GM15510 (cell line): ENCODE measurements around the gene ZNRF4.

Experiments used
- POLR2A ChIP-seq: IDR thresholded peaks from 3 replicates; pipeline ENCODE4 v1.6.1; 2011; ENCODE audit warnings: borderline replicate concordance; ENCODE audit not compliant: insufficient read length; ENCODE audit errors: extremely low read depth

Gene ZNRF4

DNA sequence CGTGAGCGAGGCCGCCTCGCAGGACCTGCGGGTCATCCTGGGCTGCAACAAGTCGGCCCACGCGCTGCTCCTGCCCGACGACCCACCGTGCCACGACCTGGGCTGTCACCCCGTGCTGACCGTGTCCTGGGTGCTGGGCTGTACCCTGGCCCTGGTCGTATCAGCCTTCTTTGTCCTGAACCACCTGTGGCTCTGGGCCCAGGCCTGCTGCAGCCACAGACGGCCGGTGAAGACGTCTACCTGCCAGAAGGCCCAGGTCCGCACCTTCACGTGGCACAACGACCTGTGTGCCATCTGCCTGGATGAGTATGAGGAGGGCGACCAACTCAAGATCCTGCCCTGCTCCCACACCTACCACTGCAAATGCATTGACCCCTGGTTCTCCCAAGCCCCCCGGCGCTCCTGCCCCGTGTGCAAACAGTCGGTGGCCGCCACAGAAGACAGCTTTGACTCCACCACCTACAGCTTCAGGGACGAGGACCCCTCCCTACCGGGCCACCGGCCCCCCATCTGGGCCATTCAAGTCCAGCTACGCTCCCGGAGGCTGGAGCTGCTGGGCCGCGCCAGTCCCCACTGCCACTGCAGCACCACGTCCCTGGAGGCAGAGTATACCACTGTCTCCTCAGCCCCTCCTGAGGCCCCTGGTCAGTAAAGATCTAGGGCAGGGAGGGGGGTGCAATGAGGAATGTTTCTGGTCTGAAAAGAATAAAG is 1.1 kb downstream of the ZNRF4 start:
- no peak for TF ChIP-seq POLR2A

GRCh38 chr19:5456841-5457200 is 1.6 kb downstream of the ZNRF4 start:
- no peak for TF ChIP-seq POLR2A

- no peak for TF ChIP-seq POLR2A
These were observed 2.5 kb downstream of the ZNRF4 start for GRCh38 chr19:5457709-5458108.

DNA sequence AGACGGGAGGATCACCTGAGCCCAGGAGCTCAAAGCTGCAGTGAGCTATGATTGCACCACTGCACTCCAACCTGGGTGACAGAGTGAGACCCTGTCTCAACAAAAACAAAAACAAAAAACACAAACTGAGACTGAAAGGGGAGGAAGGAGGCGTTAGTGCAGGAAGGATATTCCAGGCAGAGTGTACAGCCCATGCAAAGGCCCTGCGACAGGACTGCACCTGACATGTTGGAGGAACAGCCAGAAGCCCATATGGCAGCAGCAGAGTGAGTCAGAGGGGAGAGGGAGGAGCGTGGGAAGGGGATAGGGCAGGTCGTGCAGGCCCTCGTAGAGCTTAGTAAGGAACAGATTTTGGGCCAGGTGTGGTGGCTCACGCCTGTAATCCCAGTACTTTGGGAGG is 3.2 kb downstream of the ZNRF4 start:
- TF ChIP-seq POLR2A = no peak

DNA sequence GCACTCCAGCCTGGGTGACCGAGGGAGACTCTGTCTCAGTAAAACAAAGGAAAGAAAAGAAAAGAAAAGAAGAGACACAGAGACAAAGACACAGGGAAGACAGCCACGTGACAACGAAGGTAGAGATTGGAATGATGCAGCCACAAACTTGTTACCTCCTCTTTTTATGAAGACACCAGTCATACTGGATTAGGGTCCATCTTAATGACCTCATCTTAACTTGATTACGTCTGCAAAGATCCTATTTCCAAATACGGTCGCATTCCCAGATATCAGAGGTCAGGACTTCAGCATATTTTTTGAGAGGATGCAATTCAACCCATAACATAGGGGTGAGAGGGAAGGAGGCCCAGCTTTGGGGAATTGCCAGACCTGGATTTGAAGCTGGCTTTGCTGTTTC is 4.1 kb downstream of the ZNRF4 start:
- TF ChIP-seq POLR2A = no peak

- no peak for TF ChIP-seq POLR2A
These were observed 5.5 kb downstream of the ZNRF4 start for GRCh38 chr19:5460748-5461147.

GRCh38 chr19:5463959-5464358 is 8.7 kb downstream of the ZNRF4 start:
- no peak for TF ChIP-seq POLR2A

- TF ChIP-seq POLR2A = no peak
These were observed 10.9 kb downstream of the ZNRF4 start for GRCh38 chr19:5466072-5466471.

DNA sequence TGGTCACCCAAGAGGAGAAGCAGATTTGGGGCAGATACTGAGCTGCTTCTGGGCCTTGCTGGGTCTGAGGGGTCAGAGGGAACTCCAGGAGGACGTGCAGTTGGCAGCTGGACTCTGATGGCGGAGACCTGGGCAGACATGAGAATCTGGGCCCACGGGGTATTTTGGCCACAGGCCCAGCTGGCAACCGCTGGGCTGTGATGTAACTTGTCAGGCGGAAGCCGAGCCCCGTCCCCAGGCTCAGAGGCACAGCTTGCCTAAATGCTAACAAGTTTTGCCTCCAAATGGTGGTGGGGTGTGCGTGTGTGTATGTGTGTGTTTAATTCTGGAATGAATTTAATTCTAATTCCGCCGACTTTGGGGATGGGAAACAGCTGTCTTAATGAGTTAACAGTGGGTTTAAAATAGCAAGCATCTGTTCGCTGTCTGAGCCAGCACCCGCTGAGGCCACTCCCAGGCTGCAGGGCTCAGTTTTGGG is 11.6 kb downstream of the ZNRF4 start:
- TF ChIP-seq POLR2A = no peak

- TF ChIP-seq POLR2A = no peak
These were observed 15.1 kb downstream of the ZNRF4 start for GRCh38 chr19:5470264-5470671.

- no peak for TF ChIP-seq POLR2A
These were observed 17.1 kb downstream of the ZNRF4 start for GRCh38 chr19:5472286-5472685.

DNA sequence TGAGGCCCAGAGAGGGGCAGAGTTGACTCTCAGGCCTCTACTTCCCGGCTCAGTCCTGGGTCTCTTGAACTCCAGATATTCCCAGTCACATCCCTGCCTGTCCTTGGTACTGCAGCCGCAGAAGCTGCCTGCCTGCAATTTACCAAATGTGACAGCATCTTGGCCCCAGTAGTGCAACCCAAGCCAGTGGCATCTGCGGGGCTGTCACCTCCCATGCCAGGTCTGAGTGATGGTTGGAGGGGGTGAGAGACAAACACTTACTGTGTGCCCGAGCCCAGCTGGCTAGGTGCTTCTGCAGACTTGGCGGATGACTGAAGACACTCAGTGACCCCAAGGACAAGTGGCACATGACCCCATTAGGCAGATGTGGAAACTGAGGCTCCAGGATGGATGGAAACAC is 18.4 kb downstream of the ZNRF4 start:
- no peak for TF ChIP-seq POLR2A

DNA sequence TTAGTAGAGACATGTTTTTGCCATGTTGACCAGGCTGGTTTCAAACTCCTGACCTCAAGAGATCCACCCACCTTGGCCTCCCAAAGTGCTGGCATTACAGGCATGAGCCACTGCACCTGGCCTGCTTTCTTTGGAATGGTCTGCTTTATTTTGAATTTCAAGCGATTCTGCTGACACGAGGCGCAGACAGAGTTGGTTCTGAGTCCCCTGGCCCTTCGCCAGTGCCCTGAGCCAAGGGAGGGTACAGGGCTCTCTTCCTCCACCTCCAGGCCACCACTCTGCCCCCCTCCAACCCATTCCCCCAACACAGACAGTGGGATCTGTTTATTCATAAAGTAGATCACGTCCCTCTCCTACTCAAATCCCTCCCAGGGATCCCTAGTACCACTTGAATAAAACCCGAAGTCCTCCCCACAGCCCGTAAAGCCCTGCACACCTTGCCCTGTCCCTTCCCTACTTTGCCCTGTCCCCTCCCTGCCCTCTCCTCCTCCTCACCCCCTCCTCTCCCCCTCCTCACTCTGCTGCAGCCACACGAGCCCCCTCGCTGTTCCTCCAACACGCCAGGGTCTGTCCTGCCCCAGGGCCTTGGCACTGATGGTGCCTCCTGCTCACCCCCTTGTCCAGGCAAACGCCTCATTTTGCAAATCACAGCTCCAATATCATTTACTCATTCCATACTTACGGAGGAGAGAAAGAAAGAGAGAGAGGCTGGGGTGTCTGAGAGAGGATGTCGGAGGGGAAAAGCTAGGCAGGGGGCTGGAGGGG is 22.4 kb downstream of the ZNRF4 start:
- no peak for TF ChIP-seq POLR2A

GRCh38 chr19:5478241-5478924 is 23.2 kb downstream of the ZNRF4 start:
- no peak for TF ChIP-seq POLR2A

- TF ChIP-seq POLR2A = no peak
These were observed 23.8 kb downstream of the ZNRF4 start for GRCh38 chr19:5478925-5479588.
